MM.1S (cell line): ENCODE measurements around the gene UBR2.
"Not testable (repeated sequence)": the region's sequence is repeated elsewhere in the genome, so short reads cannot be mapped to it uniquely, and the experiment has no call there.

Experiments used
- DNase-seq: peaks from one replicate; pipeline ENCODE4 v3.0.0-alpha.2; 2015
- H2AFZ ChIP-seq: fragments of 300-600 bp; sonication (generic); 2 replicates; pipeline ENCODE4 v1.6.0; 2016; ENCODE audit warnings: antibody characterized with exemption, low read length
- H3F3A ChIP-seq: fragments of 300-600 bp; sonication (generic); 2 replicates; pipeline ENCODE4 v1.6.1; 2016; ENCODE audit warnings: mild to moderate bottlenecking, antibody characterized with exemption, low read length, moderate library complexity, mixed read lengths; ENCODE audit not compliant: insufficient read depth
- H3K27ac ChIP-seq: fragments of 300-600 bp; sonication (generic); 2 replicates; pipeline ENCODE4 v1.5.1; 2016; ENCODE audit warnings: mild to moderate bottlenecking, low read length
- H3K27me3 ChIP-seq: fragments of 300-600 bp; sonication (generic); replicated peaks from 2 replicates; pipeline ENCODE4 v1.6.0; 2016; ENCODE audit warnings: low read length; ENCODE audit not compliant: insufficient read depth
- H3K36me3 ChIP-seq: fragments of 300-600 bp; sonication (generic); replicated peaks from 2 replicates; pipeline ENCODE4 v1.6.1; 2016; ENCODE audit warnings: mild to moderate bottlenecking, low read length, mixed read lengths; ENCODE audit not compliant: insufficient read depth
- H3K4me1 ChIP-seq: fragments of 300-600 bp; sonication (generic); 2 replicates; pipeline ENCODE4 v1.6.1; 2016; ENCODE audit warnings: low read length, mixed read lengths
- H3K4me2 ChIP-seq: fragments of 300-600 bp; sonication (generic); 2 replicates; pipeline ENCODE4 v1.6.0; 2016; ENCODE audit warnings: low read depth, low read length
- H3K4me3 ChIP-seq: fragments of 300-600 bp; sonication (generic); 2 replicates; pipeline ENCODE4 v1.5.1; 2016; ENCODE audit warnings: low read length, mixed read lengths
- H3K79me2 ChIP-seq: fragments of 300-600 bp; sonication (generic); 2 replicates; pipeline ENCODE4 v1.6.1; 2016; ENCODE audit warnings: mixed run types, low read length, mixed read lengths
- H3K9ac ChIP-seq: fragments of 300-600 bp; sonication (generic); 2 replicates; pipeline ENCODE4 v1.6.1; 2016; ENCODE audit warnings: low read length, mixed read lengths
- H3K9me2 ChIP-seq: fragments of 300-600 bp; sonication (generic); replicated peaks from 2 replicates; pipeline ENCODE4 v1.6.1; 2016; ENCODE audit warnings: mild to moderate bottlenecking, low read length, mixed read lengths; ENCODE audit not compliant: insufficient read depth
- H3K9me3 ChIP-seq: fragments of 300-600 bp; sonication (generic); replicated peaks from 2 replicates; pipeline ENCODE4 v1.6.1; 2016; ENCODE audit warnings: mild to moderate bottlenecking, low read length, mixed read lengths; ENCODE audit not compliant: insufficient read depth
- H4K20me1 ChIP-seq: fragments of 300-600 bp; sonication (generic); 2 replicates; pipeline ENCODE4 v1.6.1; 2016; ENCODE audit warnings: mild to moderate bottlenecking, low read length, moderate library complexity, mixed read lengths; ENCODE audit not compliant: insufficient read depth
- EZH2 ChIP-seq: fragments of 300-600 bp; sonication (generic); optimal IDR thresholded peaks from 2 replicates; pipeline ENCODE3; 2017; ENCODE audit warnings: low read depth, mild to moderate bottlenecking, antibody characterized with exemption, low read length, mixed read lengths
- EZH2phosphoT487 ChIP-seq: fragments of 300-600 bp; sonication (generic); IDR thresholded peaks from 2 replicates; pipeline ENCODE4 v1.6.1; 2018; ENCODE audit warnings: antibody characterized with exemption, low read length
- TF ChIP-seq, protein P1 (sequence below): fragments of 300-600 bp; sonication (generic); IDR thresholded peaks from 2 replicates; pipeline ENCODE4 v1.5.1; 2016; ENCODE audit warnings: antibody characterized with exemption, low read length, mixed read lengths

Gene UBR2

DNA sequence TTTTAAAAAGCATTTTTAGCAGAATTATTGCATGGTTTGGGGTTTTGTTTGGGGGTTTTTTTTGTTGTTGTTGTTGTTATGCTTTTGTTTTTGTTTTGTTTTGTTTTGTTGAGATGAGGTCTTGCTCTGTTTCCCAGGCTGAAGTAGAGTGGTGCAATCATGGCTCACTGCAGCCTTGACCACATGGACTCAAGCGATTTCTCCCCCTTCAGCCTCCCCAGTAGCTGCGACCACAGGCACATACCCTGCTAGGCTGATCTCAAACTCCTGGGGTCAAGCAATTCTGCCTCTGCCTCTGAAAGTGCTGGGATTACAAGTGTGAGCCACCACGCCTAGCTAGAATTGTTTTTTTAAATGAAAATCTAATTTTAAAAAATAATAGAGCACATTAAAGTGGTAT is 35.7 kb downstream of the UBR2 start:
- Histone ChIP-seq H4K20me1 (no peaks in the 10 kb centered on the region; the same call in 1 of the 2 replicates), H3K9me3 (no peaks in the 10 kb centered on the region), H3K4me3 (no peak overlapping the region), H3K9ac (no peak overlapping the region), H3F3A (no peaks in the 10 kb centered on the region), H3K36me3 (no peaks in the 10 kb centered on the region), H3K4me2 (no peak overlapping the region), H3K9me2 (no peaks in the 10 kb centered on the region), H2AFZ (no peak overlapping the region), H3K79me2 (peaks cover 27% of the 10 kb centered on the region), H3K27me3 (no peaks in the 10 kb centered on the region), H3K27ac (no peak overlapping the region), H3K4me1 (no peaks in the 10 kb centered on the region)
- TF ChIP-seq EZH2phosphoT487: no peak
- TF ChIP-seq, protein P1, sequence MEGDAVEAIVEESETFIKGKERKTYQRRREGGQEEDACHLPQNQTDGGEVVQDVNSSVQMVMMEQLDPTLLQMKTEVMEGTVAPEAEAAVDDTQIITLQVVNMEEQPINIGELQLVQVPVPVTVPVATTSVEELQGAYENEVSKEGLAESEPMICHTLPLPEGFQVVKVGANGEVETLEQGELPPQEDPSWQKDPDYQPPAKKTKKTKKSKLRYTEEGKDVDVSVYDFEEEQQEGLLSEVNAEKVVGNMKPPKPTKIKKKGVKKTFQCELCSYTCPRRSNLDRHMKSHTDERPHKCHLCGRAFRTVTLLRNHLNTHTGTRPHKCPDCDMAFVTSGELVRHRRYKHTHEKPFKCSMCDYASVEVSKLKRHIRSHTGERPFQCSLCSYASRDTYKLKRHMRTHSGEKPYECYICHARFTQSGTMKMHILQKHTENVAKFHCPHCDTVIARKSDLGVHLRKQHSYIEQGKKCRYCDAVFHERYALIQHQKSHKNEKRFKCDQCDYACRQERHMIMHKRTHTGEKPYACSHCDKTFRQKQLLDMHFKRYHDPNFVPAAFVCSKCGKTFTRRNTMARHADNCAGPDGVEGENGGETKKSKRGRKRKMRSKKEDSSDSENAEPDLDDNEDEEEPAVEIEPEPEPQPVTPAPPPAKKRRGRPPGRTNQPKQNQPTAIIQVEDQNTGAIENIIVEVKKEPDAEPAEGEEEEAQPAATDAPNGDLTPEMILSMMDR: no peak
- no peak for TF ChIP-seq EZH2
- DNase-seq: no peak

DNA sequence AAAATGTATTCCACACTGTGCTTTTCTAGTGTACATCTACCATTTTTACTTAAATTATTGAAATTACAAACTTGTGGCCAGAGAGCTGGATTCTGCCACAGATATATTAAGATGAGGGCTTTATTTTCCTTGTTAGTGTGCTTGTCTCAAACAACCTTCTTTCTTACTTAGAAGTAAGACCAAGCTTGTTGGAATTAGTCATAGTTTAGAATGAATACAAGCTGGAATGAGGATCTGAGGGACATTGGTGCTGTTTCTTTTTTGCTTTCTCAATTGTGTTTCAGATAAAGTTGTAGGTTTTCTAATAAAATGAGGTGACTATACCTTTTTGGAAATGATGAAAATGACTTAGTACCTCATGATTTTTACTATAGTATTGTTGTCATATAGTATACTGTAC is 40.3 kb downstream of the UBR2 start:
- peaks cover 6% of the 10 kb centered on the region for H3K79me2 ChIP-seq
- H3F3A ChIP-seq: no peaks in the 10 kb centered on the region; the same call in 1 of the 2 replicates
- no peak overlapping the region for H2AFZ ChIP-seq
- no peaks in the 10 kb centered on the region for H3K27me3 ChIP-seq
- no peaks in the 10 kb centered on the region for H3K4me1 ChIP-seq
- no peaks in the 10 kb centered on the region for H3K9me2 ChIP-seq
- H3K9me3 ChIP-seq: no peaks in the 10 kb centered on the region
- H3K4me2 ChIP-seq: no peak overlapping the region
- no peak overlapping the region for H3K9ac ChIP-seq
- no peak overlapping the region for H3K27ac ChIP-seq
- H3K4me3 ChIP-seq: no peak overlapping the region
- no peak for TF ChIP-seq EZH2phosphoT487
- TF ChIP-seq, protein P1: no peak
- TF ChIP-seq EZH2: no peak
- H4K20me1 ChIP-seq: no peaks in the 10 kb centered on the region; the same call in 1 of the 2 replicates
- no peaks in the 10 kb centered on the region; the same call in 1 of the 2 replicates for H3K36me3 ChIP-seq
- no peak for DNase-seq

DNA sequence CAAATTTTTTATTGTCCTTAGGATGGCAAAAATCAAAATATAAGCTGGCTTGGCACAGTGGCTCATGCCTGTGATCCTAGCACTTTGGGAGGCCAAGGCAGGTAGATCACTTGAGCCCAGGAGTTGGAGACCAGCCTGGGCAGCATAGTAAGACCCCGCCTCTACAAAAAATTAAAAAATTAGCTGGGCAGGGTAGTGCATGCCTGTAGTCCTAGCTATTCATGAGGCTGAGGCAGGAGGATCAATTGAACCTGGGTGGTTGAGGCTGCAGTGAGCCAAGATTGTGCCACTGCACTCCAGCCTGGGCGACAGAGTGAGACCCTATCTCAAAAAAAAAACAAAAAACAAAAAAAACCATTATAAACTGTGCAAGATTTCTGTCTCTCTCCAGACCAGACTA is 40.9 kb downstream of the UBR2 start:
- H2AFZ ChIP-seq, DNase-seq, H3K4me1 ChIP-seq, H3F3A ChIP-seq, H3K27ac ChIP-seq, H3K9ac ChIP-seq, H3K27me3 ChIP-seq, H3K9me3 ChIP-seq, H3K4me3 ChIP-seq, H3K4me2 ChIP-seq, H3K36me3 ChIP-seq, H3K9me2 ChIP-seq, H4K20me1 ChIP-seq, H3K79me2 ChIP-seq: not testable (repeated sequence)

DNA sequence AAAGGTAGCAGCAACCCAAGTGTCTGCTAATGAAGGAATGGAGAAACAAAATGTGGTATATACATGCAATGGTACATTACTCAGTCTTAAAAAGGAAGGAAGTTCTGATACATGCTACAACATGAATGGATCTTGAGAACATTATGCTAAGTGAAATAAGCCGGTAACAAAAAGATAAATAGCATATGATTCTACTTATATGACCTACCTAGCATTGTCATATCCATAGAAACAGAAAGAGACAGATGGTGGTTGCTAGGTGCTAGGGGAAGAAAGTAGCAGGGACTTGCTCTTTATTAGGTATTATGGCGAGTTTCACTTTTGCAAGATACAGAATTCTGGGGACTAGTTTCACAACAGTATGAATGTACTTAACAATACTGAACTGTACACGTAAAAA is 46.6 kb downstream of the UBR2 start:
- H4K20me1 ChIP-seq: no peaks in the 10 kb centered on the region
- peak; percentile 82 for DNase-seq
- TF ChIP-seq EZH2phosphoT487 (no peak), EZH2 (no peak)
- TF ChIP-seq, protein P1: no peak
- H3K79me2 ChIP-seq: no peaks in the 10 kb centered on the region
- peak overlapping the region; percentile 70 for H3K4me2 ChIP-seq
- peaks cover 7% of the 10 kb centered on the region for H3K4me1 ChIP-seq
- no peaks in the 10 kb centered on the region; the same call in 1 of the 2 replicates for H3K36me3 ChIP-seq
- H3K9me3 ChIP-seq: no peaks in the 10 kb centered on the region
- H2AFZ ChIP-seq: no peak overlapping the region
- peaks cover 13% of the 10 kb centered on the region for H3F3A ChIP-seq
- H3K9ac ChIP-seq: peak overlapping the region; percentile 34; the same call in 1 of the 2 replicates
- peak overlapping the region; percentile 4; the same call in 1 of the 2 replicates for H3K4me3 ChIP-seq
- H3K27ac ChIP-seq: peak overlapping the region; percentile 82
- H3K9me2 ChIP-seq: no peaks in the 10 kb centered on the region
- no peaks in the 10 kb centered on the region for H3K27me3 ChIP-seq
